H1 (cell line): ENCODE results near the gene OR6Q1. TPM values are rescaled to one million over a fixed set of nuclear protein-coding genes. Genes with fewer than 3 reads are reported as not detected.

Experiments used
- CTCF ChIA-PET: fragments of 300-600 bp; sonication (Branson Sonifier 250); formaldehyde crosslinking; loops from one replicate; lab custom pipeline; 2021; ENCODE audit not compliant: partially characterized antibody; lab: Charles Lee
- POLR2A ChIA-PET: fragments of 300-600 bp; sonication (Branson Sonifier 250); formaldehyde crosslinking; loops from one replicate; lab custom pipeline; 2021; ENCODE audit warnings: inconsistent platforms; ENCODE audit not compliant: partially characterized antibody; lab: Charles Lee
- DNase-seq, 2 experiments: peaks; one replicate each; pipeline versions ENCODE4 v3.0.0 to v3.0.0-alpha.2; 2010 to 2022; ENCODE audit warnings: low spot score in 2 of 2, low read depth in 1 of 2, mixed read lengths in 1 of 2
- FAIRE-seq: peaks from 2 replicates; lab custom pipeline; 2011; peaks lifted over from hg19 to GRCh38; lab: Jason Lieb, UNC
- H2AFZ ChIP-seq: 2 replicates; pipeline ENCODE4 v1.8.1; 2012; ENCODE audit warnings: low read length, inconsistent platforms
- H2AK5ac ChIP-seq: 2 replicates; pipeline ENCODE4 v1.6.1; 2013; ENCODE audit warnings: low read depth, low read length
- H2BK120ac ChIP-seq: replicated peaks from 2 replicates; pipeline ENCODE3; 2013; ENCODE audit warnings: low read depth, low read length, inconsistent platforms
- H2BK12ac ChIP-seq: 2 replicates; pipeline ENCODE4 v1.6.1; 2013; ENCODE audit warnings: low read depth, low read length
- H2BK15ac ChIP-seq: 2 replicates; pipeline ENCODE4 v1.6.1; 2013; ENCODE audit warnings: low read length
- H2BK20ac ChIP-seq: 2 replicates; pipeline ENCODE4 v1.6.1; 2013; ENCODE audit warnings: low read length
- H2BK5ac ChIP-seq: 2 replicates; pipeline ENCODE4 v1.6.1; 2013; ENCODE audit warnings: low read depth, low read length
- H3K14ac ChIP-seq: 2 replicates; pipeline ENCODE4 v1.6.1; 2013; ENCODE audit warnings: inconsistent platforms; ENCODE audit not compliant: insufficient read length
- H3K18ac ChIP-seq: 2 replicates; pipeline ENCODE4 v1.6.1; 2013; ENCODE audit warnings: low read length; ENCODE audit errors: extremely low read depth
- H3K23ac ChIP-seq: 2 replicates; pipeline ENCODE4 v1.6.1; 2013; ENCODE audit warnings: inconsistent platforms; ENCODE audit not compliant: insufficient read length
- H3K23me2 ChIP-seq: 2 replicates; pipeline ENCODE4 v1.6.1; 2013; ENCODE audit warnings: low read depth, low read length
- H3K27ac ChIP-seq: 2 replicates; pipeline ENCODE4 v1.6.1; 2011; ENCODE audit warnings: low read depth, low read length, inconsistent platforms
- H3K27me3 ChIP-seq, 4 experiments: replicated peaks in 1 of 4; 1 replicate in 1 of 4; 2 replicates in 3 of 4; pipeline versions ENCODE4 v1.6.1 to v1.8.1; 2011 to 2013; ENCODE audit warnings: low read length in 3 of 4, mild to moderate bottlenecking in 3 of 4, inconsistent platforms in 2 of 4, mixed read lengths in 2 of 4, moderate library complexity in 1 of 4; ENCODE audit not compliant: control insufficient read depth in 3 of 4, insufficient read depth in 3 of 4; ENCODE audit errors: extremely low read depth in 1 of 4
- H3K36me3 ChIP-seq, 4 experiments: 2 replicates each; pipeline versions ENCODE4 v1.6.1 to v1.8.1; 2011 to 2013; ENCODE audit warnings: mild to moderate bottlenecking in 4 of 4, low read length in 3 of 4, moderate library complexity in 2 of 4, control low read depth in 1 of 4, inconsistent platforms in 1 of 4; ENCODE audit not compliant: insufficient read depth in 4 of 4, control insufficient read depth in 2 of 4
- H3K4ac ChIP-seq: replicated peaks from 2 replicates; pipeline ENCODE3; 2013; ENCODE audit warnings: low read length, low read depth, mixed read lengths, inconsistent platforms; ENCODE audit not compliant: insufficient read length
- H3K4me1 ChIP-seq, 4 experiments: replicated peaks in 1 of 4; 1 replicate in 1 of 4; 2 replicates in 3 of 4; pipeline versions ENCODE4 v1.6.1 to v1.8.1; 2011 to 2013; ENCODE audit warnings: low read length in 3 of 4, inconsistent platforms in 2 of 4, mixed read lengths in 1 of 4; ENCODE audit not compliant: insufficient read depth in 4 of 4, control insufficient read depth in 3 of 4
- H3K4me2 ChIP-seq, 2 experiments: 2 replicates each; pipeline versions ENCODE4 v1.6.1 to v1.8.1; 2011 to 2013; ENCODE audit warnings: low read depth in 2 of 2, low read length in 2 of 2, control low read depth in 1 of 2, inconsistent platforms in 1 of 2, mild to moderate bottlenecking in 1 of 2; ENCODE audit not compliant: insufficient read depth in 1 of 2
- H3K4me3 ChIP-seq, 4 experiments: fragments of 200-600, 300-600 bp in 1 of 4; sonication (generic), shearing (Covaris generic), sonication (Bioruptor Twin) in 1 of 4; 2 replicates each; pipeline versions ENCODE4 v1.5.1 to v1.8.1; 2011 to 2016; ENCODE audit warnings: low read length in 4 of 4, low read depth in 3 of 4, control low read depth in 2 of 4, inconsistent platforms in 2 of 4, mild to moderate bottlenecking in 2 of 4, mixed read lengths in 1 of 4, moderate library complexity in 1 of 4; ENCODE audit not compliant: insufficient read depth in 2 of 4; ENCODE audit errors: extremely low read depth in 1 of 4
- H3K56ac ChIP-seq: replicated peaks from 2 replicates; pipeline ENCODE3; 2013; ENCODE audit warnings: low read depth, mild to moderate bottlenecking, mixed read lengths, low read length, inconsistent platforms; ENCODE audit not compliant: insufficient read length
- H3K79me1 ChIP-seq: 2 replicates; pipeline ENCODE4 v1.6.1; 2013; ENCODE audit warnings: low read depth, low read length, control low read depth
- H3K79me2 ChIP-seq, 2 experiments: 2 replicates each; pipeline versions ENCODE4 v1.6.1 to v1.8.1; 2012 to 2013; ENCODE audit warnings: low read length in 2 of 2, mild to moderate bottlenecking in 2 of 2, inconsistent platforms in 1 of 2; ENCODE audit not compliant: insufficient read depth in 2 of 2, control insufficient read depth in 1 of 2
- H3K9ac ChIP-seq, 4 experiments: replicated peaks in 1 of 4; 1 replicate in 1 of 4; 2 replicates in 3 of 4; pipeline versions ENCODE4 v1.6.1 to v1.8.1; 2011 to 2013; ENCODE audit warnings: low read depth in 3 of 4, low read length in 3 of 4, control low read depth in 2 of 4, mild to moderate bottlenecking in 2 of 4, moderate library complexity in 2 of 4, inconsistent platforms in 1 of 4; ENCODE audit errors: extremely low read depth in 1 of 4
- H3K9me3 ChIP-seq, 2 experiments: 2 replicates each; pipeline versions ENCODE4 v1.6.1 to v1.8.1; 2012 to 2013; ENCODE audit warnings: mild to moderate bottlenecking in 2 of 2, moderate library complexity in 2 of 2, control low read depth in 1 of 2, inconsistent platforms in 1 of 2, low read depth in 1 of 2, low read length in 1 of 2, mixed read lengths in 1 of 2; ENCODE audit not compliant: insufficient read depth in 2 of 2
- H4K20me1 ChIP-seq, 2 experiments: replicated peaks in 1 of 2; 2 replicates each; pipeline versions ENCODE3 to v1.8.1; 2011 to 2013; ENCODE audit warnings: inconsistent platforms in 2 of 2, low read length in 2 of 2, mild to moderate bottlenecking in 1 of 2; ENCODE audit not compliant: insufficient read depth in 2 of 2, control insufficient read depth in 1 of 2
- H4K5ac ChIP-seq: 2 replicates; pipeline ENCODE4 v1.6.1; 2013; ENCODE audit warnings: low read length, low read depth, mixed read lengths, inconsistent platforms; ENCODE audit not compliant: insufficient read length
- H4K8ac ChIP-seq: 2 replicates; pipeline ENCODE4 v1.8.0; 2013; ENCODE audit warnings: mild to moderate bottlenecking, moderate library complexity, low read length, inconsistent platforms; ENCODE audit not compliant: insufficient read depth; ENCODE audit errors: extremely low read depth
- H4K91ac ChIP-seq: replicated peaks from 2 replicates; pipeline ENCODE3; 2013; ENCODE audit warnings: low read length, mixed read lengths, inconsistent platforms; ENCODE audit not compliant: insufficient read length
- CHD2 ChIP-seq: IDR thresholded peaks from 2 replicates; pipeline ENCODE4 v1.6.1; 2012; ENCODE audit warnings: low read length, improper control_type of control experiment
- CTBP2 ChIP-seq: IDR thresholded peaks from 2 replicates; pipeline ENCODE4 v1.7.0; 2011; ENCODE audit warnings: borderline replicate concordance, mild to moderate bottlenecking, moderate library complexity, mixed read lengths, low read length; ENCODE audit not compliant: insufficient read depth, insufficient read length
- HDAC6 ChIP-seq: IDR thresholded peaks from one replicate; pipeline ENCODE4 v1.7.1; 2012; ENCODE audit warnings: low read depth, mild to moderate bottlenecking, inconsistent platforms, low read length, moderate library complexity
- KDM5A ChIP-seq: fragments of 200-600 bp; IDR thresholded peaks from 2 replicates; pipeline ENCODE4 v1.7.1; 2012; ENCODE audit warnings: mild to moderate bottlenecking, low read length, inconsistent platforms, mixed read lengths
- RXRA ChIP-seq: IDR thresholded peaks from 2 replicates; pipeline ENCODE4 v1.6.1; 2011; ENCODE audit warnings: low read depth, mild to moderate bottlenecking, low read length, moderate library complexity; ENCODE audit not compliant: insufficient read depth
- SIX5 ChIP-seq: IDR thresholded peaks from 2 replicates; pipeline ENCODE4 v1.6.1; 2011; ENCODE audit warnings: mild to moderate bottlenecking, low read depth, low read length
- SP2 ChIP-seq: IDR thresholded peaks from 2 replicates; pipeline ENCODE4 v1.6.1; 2012; ENCODE audit warnings: mild to moderate bottlenecking, low read length, inconsistent platforms
- SUZ12 ChIP-seq: fragments of 200-600 bp; sonication (generic); IDR thresholded peaks from 2 replicates; pipeline ENCODE4 v1.6.1; 2012; ENCODE audit warnings: mild to moderate bottlenecking, inconsistent platforms, low read length, moderate library complexity, mixed read lengths
- USF2 ChIP-seq: IDR thresholded peaks from 2 replicates; pipeline ENCODE4 v1.6.1; 2011; ENCODE audit warnings: low read length, improper control_type of control experiment
- WGBS, 2 experiments: shearing (Covaris generic) in 1 of 2; methylation state at CpG; one replicate each; pipeline versions ENCODE4 v1.1.6 to v1.1.7; 2013 to 2015; ENCODE audit warnings: low lambda C conversion rate in 2 of 2, mixed read lengths in 2 of 2, inconsistent platforms in 1 of 2, low coverage in 1 of 2, missing lambda C conversion rate in 1 of 2; ENCODE audit not compliant: insufficient replicate concordance in 2 of 2, insufficient coverage in 1 of 2, insufficient read length in 1 of 2; ENCODE audit errors: extremely low coverage in 1 of 2, missing lambda C conversion rate in 1 of 2; 5-methylcytosine and 5-hydroxymethylcytosine counted together
- polyA plus RNA-seq, 7 experiments: library from polyadenylated mRNA; depleted of rRNA in 3 of 7; stranded (reverse) in 5 of 7; unstranded in 2 of 7; fragments of >200 nt in 5 of 7; fragments of 200-250 nt in 2 of 7; gene quantifications; 1 replicate in 5 of 7; 2 replicates in 1 of 7; 4 replicates in 1 of 7; pipeline versions ENCODE4 v1.2.1 to v1.2.3, GENCODE V29; 2011 to 2013; ENCODE audit warnings: missing spikeins in 2 of 7, mixed read lengths in 2 of 7
- total RNA-seq: library from RNA; stranded (reverse); fragmentation: NEBNext Ultra II Directional; extraction: Animal tissue kit (Norgen Biotek cat#: 25700); gene quantifications from 2 replicates; pipeline ENCODE4 v1.2.1, GENCODE V29; 2021

Gene OR6Q1
- total and polyA plus RNA-seq, 2 of the 8 experiments (the other 6 are each of a cell fraction or from before 2014, with no cell fraction given) = not detected

GRCh38 chr11:58075781-58076180 lies 45.0 kb downstream of the OR6Q1 start:
- no peak overlapping the region for H2BK20ac ChIP-seq
- H2AFZ ChIP-seq = no peak overlapping the region
- no peak overlapping the region for H2BK15ac ChIP-seq
- FAIRE-seq (no peak), DNase-seq (no peak)
- H3K27ac ChIP-seq = no peak overlapping the region
- no peaks in the 10 kb centered on the region for H3K79me1 ChIP-seq
- H4K20me1 ChIP-seq = no peaks in the 10 kb centered on the region
- no peak overlapping the region for H3K9ac ChIP-seq
- no peak overlapping the region for H2BK5ac ChIP-seq
- H3K23ac ChIP-seq = no peak overlapping the region
- H3K79me2 ChIP-seq = no peaks in the 10 kb centered on the region
- H3K36me3 ChIP-seq = no peaks in the 10 kb centered on the region
- H2AK5ac ChIP-seq = no peak overlapping the region
- H2BK120ac ChIP-seq = no peak overlapping the region
- POLR2A ChIA-PET = no interaction called here
- no peak overlapping the region for H3K56ac ChIP-seq
- CTCF ChIA-PET = no interaction called here
- H4K8ac ChIP-seq = no peak overlapping the region
- no peak overlapping the region for H3K4me3 ChIP-seq
- H3K4ac ChIP-seq = no peak overlapping the region
- no peak overlapping the region for H4K5ac ChIP-seq
- H3K27me3 ChIP-seq = no peaks in the 10 kb centered on the region
- no peak overlapping the region for H3K4me2 ChIP-seq
- H3K4me1 ChIP-seq = no peaks in the 10 kb centered on the region
- H3K9me3 ChIP-seq = no peaks in the 10 kb centered on the region
- no peak overlapping the region for H2BK12ac ChIP-seq
- no peaks in the 10 kb centered on the region for H3K23me2 ChIP-seq
- no peak overlapping the region for H4K91ac ChIP-seq
- 39% methylated on average over 2 of the region's 2 CpGs; no CpG with 5 or more reads in 1 of the 2 experiments for WGBS, 2 experiments
- H3K18ac ChIP-seq = no peak overlapping the region
- no peak overlapping the region for H3K14ac ChIP-seq
- TF ChIP-seq CTBP2 (no peak), SUZ12 (no peak), HDAC6 (no peak), KDM5A (no peak), CHD2 (no peak), SIX5 (no peak), USF2 (no peak), SP2 (no peak), RXRA (no peak)
